Measurements from ENCODE around the gene RNF31. TPM values are rescaled to one million over a fixed set of nuclear protein-coding genes. Genes with fewer than 3 reads are reported as not detected.

Gene RNF31
- total and polyA plus RNA-seq, 2 experiments from 2014 or later, result 42.1 to 134 TPM

DNA sequence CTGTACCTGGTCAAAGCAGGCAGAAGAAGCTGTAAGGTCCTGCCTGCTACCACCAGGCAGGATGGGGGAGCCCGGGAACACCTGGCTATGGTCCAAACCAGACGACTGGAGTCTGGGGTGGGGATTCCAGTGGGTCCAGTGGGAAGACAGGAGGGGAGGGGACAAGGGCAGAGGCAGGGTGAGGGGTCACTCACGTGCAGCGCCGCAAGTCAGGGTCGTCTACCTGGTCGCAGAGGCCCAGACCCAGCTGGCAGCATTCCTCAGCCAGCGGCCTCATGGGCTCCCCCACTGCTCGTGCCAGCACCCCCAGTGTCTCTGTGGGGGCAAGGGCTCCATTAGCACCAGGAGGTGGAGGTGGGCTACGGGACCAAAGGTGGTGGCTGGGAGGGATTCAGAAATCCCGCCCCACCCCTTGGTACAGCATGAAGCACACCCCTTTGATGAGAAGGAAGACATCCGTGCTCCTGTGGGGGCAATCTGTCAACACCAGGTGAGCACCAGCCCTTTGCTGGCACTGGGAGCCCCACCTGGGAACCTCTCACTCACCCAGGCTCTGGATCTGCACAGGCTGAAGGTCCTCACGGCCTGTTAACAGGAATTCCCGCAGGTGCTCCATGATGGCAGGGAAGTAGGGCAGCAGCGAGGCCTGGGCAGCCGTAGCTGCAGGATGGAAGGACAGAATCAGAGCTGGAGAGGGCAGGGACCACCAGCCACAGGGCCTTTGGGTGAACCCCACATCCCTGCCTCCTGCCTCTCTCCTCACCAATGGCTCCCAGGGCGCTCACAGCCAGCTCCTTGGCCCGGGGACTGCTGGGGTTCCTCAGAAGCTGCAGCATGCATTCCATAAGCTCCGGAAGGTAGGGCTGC is 37.0 kb downstream of the RNF31 start:
- Histone ChIP-seq H3K27me3 (no peaks in the 10 kb centered on the region), H3K36me3 (peaks cover 19% of the 10 kb centered on the region), H3K27ac (no peak overlapping the region), H3K9me3 (ENCODE audit: low read depth) (no peaks in the 10 kb centered on the region), H3K4me3 (no peak overlapping the region), H3K4me1 (ENCODE audit: low read depth) (no peaks in the 10 kb centered on the region)
- no peak for DNase-seq (ENCODE audit: low read depth in 1 of 2, low spot score in 1 of 2)
- TF ChIP-seq, protein P1, sequence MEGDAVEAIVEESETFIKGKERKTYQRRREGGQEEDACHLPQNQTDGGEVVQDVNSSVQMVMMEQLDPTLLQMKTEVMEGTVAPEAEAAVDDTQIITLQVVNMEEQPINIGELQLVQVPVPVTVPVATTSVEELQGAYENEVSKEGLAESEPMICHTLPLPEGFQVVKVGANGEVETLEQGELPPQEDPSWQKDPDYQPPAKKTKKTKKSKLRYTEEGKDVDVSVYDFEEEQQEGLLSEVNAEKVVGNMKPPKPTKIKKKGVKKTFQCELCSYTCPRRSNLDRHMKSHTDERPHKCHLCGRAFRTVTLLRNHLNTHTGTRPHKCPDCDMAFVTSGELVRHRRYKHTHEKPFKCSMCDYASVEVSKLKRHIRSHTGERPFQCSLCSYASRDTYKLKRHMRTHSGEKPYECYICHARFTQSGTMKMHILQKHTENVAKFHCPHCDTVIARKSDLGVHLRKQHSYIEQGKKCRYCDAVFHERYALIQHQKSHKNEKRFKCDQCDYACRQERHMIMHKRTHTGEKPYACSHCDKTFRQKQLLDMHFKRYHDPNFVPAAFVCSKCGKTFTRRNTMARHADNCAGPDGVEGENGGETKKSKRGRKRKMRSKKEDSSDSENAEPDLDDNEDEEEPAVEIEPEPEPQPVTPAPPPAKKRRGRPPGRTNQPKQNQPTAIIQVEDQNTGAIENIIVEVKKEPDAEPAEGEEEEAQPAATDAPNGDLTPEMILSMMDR (IDR thresholded peaks at IDR 0.05; ENCODE audit: low read depth, low read length), result no peak

DNA sequence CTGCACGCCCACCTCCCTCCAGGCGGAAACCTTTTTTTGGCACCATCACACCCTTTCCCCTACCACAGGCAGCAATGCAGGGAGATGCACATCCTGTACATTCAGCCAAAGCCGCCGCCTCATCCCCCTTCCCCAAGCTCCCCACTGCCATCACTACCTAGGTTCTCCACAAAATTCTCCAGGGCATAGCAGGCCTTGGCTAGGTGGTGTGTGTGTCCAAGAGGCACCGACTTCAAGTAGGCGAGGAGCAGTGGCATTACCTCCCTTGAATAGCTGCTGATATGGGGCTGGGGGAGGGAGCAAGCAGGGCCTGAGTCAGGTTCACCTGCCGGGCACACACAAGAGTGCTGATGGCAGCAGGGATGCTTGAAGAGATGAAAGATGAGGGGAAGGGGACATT is 37.7 kb downstream of the RNF31 start:
- no peak for DNase-seq (ENCODE audit: low read depth in 1 of 2, low spot score in 1 of 2)
- Histone ChIP-seq H3K4me1 (ENCODE audit: low read depth) (no peaks in the 10 kb centered on the region), H3K27me3 (no peaks in the 10 kb centered on the region), H3K9me3 (ENCODE audit: low read depth) (no peaks in the 10 kb centered on the region), H3K4me3 (no peak overlapping the region), H3K36me3 (peaks cover 19% of the 10 kb centered on the region), H3K27ac (no peak overlapping the region)
- TF ChIP-seq, protein P1 (IDR thresholded peaks at IDR 0.05; ENCODE audit: low read depth, low read length), result no peak

DNA sequence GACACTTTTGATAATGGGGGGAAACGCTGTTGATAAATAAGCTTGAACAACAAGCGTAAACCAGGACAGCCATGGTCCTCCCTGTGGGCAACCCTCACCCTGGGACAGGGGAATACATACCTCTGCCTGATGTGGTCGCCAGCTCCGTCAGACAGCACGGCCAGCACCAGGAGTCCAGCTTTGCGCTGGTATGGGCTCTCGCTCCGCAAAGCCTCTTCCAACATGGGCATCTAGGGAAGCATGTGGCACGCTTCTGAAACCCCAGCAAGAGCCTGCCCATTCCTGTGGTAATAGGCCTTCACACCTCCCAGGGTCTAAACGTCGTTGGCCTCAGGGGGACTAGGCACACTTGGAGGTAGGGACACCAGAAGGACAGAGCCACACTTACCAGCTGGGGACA is 38.4 kb downstream of the RNF31 start:
- H3K4me3 ChIP-seq, result no peak overlapping the region
- peaks cover 19% of the 10 kb centered on the region for H3K36me3 ChIP-seq
- H3K27me3 ChIP-seq, result no peaks in the 10 kb centered on the region
- no peak overlapping the region for H3K27ac ChIP-seq
- no peaks in the 10 kb centered on the region for H3K9me3 ChIP-seq (ENCODE audit: low read depth)
- H3K4me1 ChIP-seq (ENCODE audit: low read depth), result no peaks in the 10 kb centered on the region
- TF ChIP-seq, protein P1 (IDR thresholded peaks at IDR 0.05; ENCODE audit: low read depth, low read length), result no peak
- no peak for DNase-seq (ENCODE audit: low read depth in 1 of 2, low spot score in 1 of 2)

DNA sequence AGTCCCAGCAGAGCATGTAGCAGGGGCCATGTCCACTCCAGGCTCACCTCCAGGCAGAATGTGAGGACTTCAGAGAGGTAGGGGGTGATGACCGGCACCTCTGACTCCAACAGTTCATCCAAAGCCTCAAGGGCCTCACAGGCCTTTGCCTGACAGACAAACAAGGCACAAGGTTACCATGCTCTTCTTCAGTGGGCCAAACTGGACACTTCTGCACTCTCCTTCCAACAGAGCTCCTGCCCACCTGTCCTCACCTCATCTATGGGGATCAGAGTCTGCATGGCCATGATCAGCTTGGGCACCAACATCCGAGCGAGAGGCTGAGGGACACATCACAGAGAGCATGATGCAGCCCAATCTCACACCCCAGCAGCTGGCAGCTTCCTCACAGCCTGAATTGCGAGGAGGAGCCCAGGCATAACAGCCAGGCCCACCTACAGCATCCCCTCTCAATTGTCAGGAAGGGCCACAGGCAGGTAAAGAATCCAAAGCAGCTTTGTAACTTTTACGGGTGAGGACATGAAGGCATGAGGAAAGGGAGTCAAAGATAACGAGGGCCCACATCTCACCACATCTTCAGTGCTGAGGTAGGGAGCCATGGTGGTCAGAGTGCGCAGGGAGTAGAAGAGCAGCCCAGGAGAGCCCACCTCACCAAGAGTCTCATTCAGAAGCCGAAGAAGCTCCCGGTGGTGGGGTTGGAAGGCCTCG is 39.7 kb downstream of the RNF31 start:
- H3K36me3 ChIP-seq, result peaks cover 21% of the 10 kb centered on the region
- DNase-seq (ENCODE audit: low read depth in 1 of 2, low spot score in 1 of 2), result no peak
- no peaks in the 10 kb centered on the region for H3K27me3 ChIP-seq
- H3K27ac ChIP-seq, result no peak overlapping the region
- H3K4me3 ChIP-seq, result no peak overlapping the region
- no peaks in the 10 kb centered on the region for H3K4me1 ChIP-seq (ENCODE audit: low read depth)
- TF ChIP-seq, protein P1 (IDR thresholded peaks at IDR 0.05; ENCODE audit: low read depth, low read length), result no peak
- H3K9me3 ChIP-seq (ENCODE audit: low read depth), result no peaks in the 10 kb centered on the region

DNA sequence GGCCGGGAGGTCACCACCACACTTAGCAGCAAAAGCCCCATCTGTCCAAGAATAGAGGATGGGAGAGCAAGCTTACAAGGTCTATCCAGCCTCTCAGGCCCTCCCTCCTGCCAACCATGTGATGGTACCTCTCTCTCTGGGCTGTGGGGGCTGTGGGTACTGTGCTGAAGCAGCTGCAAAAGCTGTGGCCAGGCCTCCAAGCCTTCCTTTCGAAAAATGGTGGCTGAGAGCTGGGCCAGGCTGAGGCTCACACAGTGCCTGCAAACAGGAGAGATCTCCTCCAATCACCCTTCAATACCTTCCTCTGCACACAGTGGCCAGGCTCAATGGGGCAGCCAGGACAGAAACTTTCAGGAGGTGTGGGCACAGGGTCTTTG is 40.2 kb downstream of the RNF31 start:
- no peak for DNase-seq (ENCODE audit: low read depth in 1 of 2, low spot score in 1 of 2)
- peak overlapping the region; percentile 54 for H3K27ac ChIP-seq
- no peaks in the 10 kb centered on the region for H3K9me3 ChIP-seq (ENCODE audit: low read depth)
- no peaks in the 10 kb centered on the region for H3K4me1 ChIP-seq (ENCODE audit: low read depth)
- TF ChIP-seq, protein P1 (IDR thresholded peaks at IDR 0.05; ENCODE audit: low read depth, low read length), result no peak
- no peaks in the 10 kb centered on the region for H3K27me3 ChIP-seq
- H3K4me3 ChIP-seq, result no peak overlapping the region
- H3K36me3 ChIP-seq, result peaks cover 25% of the 10 kb centered on the region

All from cardiac muscle cell (in vitro differentiated cells and primary cell).